ENCODE data around the gene BANF1.

DNA sequence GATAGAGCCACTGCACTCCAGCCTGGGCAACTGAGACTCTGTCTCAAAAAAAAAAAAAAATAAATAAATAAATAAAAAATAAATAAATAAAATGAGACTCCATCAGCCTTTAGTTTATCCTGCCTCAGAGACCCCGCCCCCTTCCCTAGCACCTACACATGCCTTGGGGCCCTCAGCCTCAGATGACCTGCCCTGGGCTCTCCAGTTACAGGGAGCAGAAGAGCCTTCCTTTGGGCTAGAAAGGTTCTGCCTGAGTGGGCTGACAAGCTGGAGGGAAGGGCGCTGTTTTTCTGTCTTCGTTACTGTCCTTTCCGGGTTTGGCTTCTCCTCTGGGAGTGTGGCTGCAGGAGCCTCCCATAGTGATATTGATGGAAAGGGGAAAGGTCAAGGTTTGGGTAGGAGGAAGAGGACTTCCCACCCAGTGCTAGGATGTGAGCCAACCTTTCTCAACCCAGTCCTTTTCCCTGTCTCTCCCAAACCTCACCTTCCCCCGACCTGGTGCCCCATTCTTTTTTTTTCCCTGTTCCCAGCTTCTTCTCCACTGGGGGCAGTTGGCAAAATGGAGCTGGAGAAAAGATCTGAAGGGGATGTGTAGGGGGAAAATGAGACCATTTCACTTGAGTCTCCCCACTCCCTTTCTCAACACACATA, 48.4 kb downstream of the BANF1 start:
- no peak for TF ChIP-seq CTCF (IDR thresholded peaks at IDR 0.05)
- no peak for TF ChIP-seq POLR2A (IDR thresholded peaks at IDR 0.05)
